Kidney (tissue), 14 donors: ENCODE results near the gene FOXD2. TPM values are rescaled to one million over a fixed set of nuclear protein-coding genes. Genes with fewer than 3 reads are reported as not detected.

Experiments
- DNase-seq, 5 donors: peaks; one replicate each; pipeline ENCODE4 v3.0.0-alpha.2; 2013 to 2020
- FAIRE-seq: peaks from 2 replicates; lab custom pipeline; 2012; peaks lifted over from hg19 to GRCh38; lab: Jason Lieb, UNC
- H3K27ac ChIP-seq, 2 donors: one replicate each; pipeline ENCODE4 v1.7.0; 2013; ENCODE audit warnings: low read depth in 2 of 2, low read length in 2 of 2, inconsistent platforms in 1 of 2
- H3K27me3 ChIP-seq: one replicate; pipeline ENCODE4 v1.7.1; 2013; ENCODE audit warnings: low read length, inconsistent platforms; ENCODE audit not compliant: control insufficient read depth, insufficient read depth
- H3K36me3 ChIP-seq, 3 donors: one replicate each; pipeline versions ENCODE4 v1.7.0 to v1.7.1; 2013; ENCODE audit warnings: low read length in 3 of 3, control low read depth in 1 of 3, inconsistent platforms in 1 of 3; ENCODE audit not compliant: insufficient read depth in 3 of 3, control insufficient read depth in 2 of 3
- H3K4me1 ChIP-seq, 3 donors: one replicate each; pipeline versions ENCODE4 v1.7.0 to v1.7.1; 2013; ENCODE audit warnings: low read length in 3 of 3, inconsistent platforms in 1 of 3, low read depth in 1 of 3; ENCODE audit not compliant: control insufficient read depth in 2 of 3, insufficient read depth in 2 of 3
- H3K4me3 ChIP-seq, 3 donors: one replicate each; pipeline versions ENCODE4 v1.7.0 to v1.8.1; 2013; ENCODE audit warnings: low read length in 3 of 3, control low read depth in 1 of 3, inconsistent platforms in 1 of 3
- H3K9ac ChIP-seq, 3 donors: one replicate each; pipeline versions ENCODE4 v1.7.0 to v1.7.1; 2013; ENCODE audit warnings: low read length in 3 of 3, control low read depth in 1 of 3, inconsistent platforms in 1 of 3
- H3K9me3 ChIP-seq, 3 donors: one replicate each; pipeline versions ENCODE4 v1.7.0 to v1.7.1; 2013; ENCODE audit warnings: low read length in 3 of 3, control low read depth in 1 of 3, inconsistent platforms in 1 of 3; ENCODE audit not compliant: control insufficient read depth in 2 of 3, insufficient read depth in 1 of 3
- intact Hi-C: fragments of 100-400 bp; cut with DNase I; formaldehyde crosslinking; loops from one replicate; pipeline ENCODE4 v1.11.1; 2022
- polyA plus RNA-seq: library from polyadenylated mRNA; stranded (reverse); fragments of 350-450 nt; fragmentation: Illumina TruSeq; extraction: RNeasy Lipid Tissue Mini Kit (QIAGEN cat#74804); gene quantifications from one replicate; pipeline ENCODE4 v1.2.3, GENCODE V29; 2014; ENCODE audit warnings: low read depth, low replicate concordance; ENCODE audit not compliant: insufficient read depth
- total RNA-seq: library from RNA; stranded (reverse); fragmentation: NEBNext Ultra II Directional; extraction: Animal tissue kit (Norgen Biotek cat#: 25700); gene quantifications from one replicate; pipeline ENCODE4 v1.2.1, GENCODE V29; 2021
- TF ChIP-seq, protein P1 (sequence below): IDR thresholded peaks from 3 replicates; pipeline ENCODE4 v1.5.1; 2012; ENCODE audit warnings: mild to moderate bottlenecking, moderate library complexity, borderline replicate concordance; ENCODE audit not compliant: insufficient read depth; ENCODE audit errors: extremely low read depth
- donor health status: control.
- donor health status: control.
- donor health status: control.
- donor health status: control.
- donor health status: control.
- donor health status: DM: yes; HTN: yes; CAD: no.
- donor health status: Normal renal cell carcinoma (clear cell type).

FOXD2 gene
- total and polyA plus RNA-seq, 2 donors from 2014 or later = 0.82 to 2.3 TPM

DNA sequence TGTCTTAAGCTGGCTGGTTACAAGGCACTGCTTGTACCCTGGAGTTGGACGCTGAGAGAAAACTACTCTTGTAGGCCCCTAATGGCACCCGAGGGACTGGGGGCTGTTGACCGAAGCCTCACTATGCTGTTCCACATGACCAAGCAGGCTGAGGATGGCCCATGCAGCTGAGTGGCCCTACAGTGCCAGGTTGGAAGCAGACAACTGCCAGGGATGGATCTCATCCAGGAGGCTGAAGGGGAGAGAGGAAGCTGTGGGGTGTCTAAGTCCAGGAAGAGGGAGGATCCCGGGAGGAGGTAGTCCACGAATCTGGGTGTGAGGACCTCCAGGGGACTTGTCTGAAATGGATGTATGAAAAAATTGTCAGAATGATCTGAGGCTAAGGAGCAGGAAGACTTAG is 45.8 kb downstream of the FOXD2 start:
- H3K4me3 ChIP-seq = no peak overlapping the region
- H3K9me3 ChIP-seq = no peaks in the 10 kb centered on the region
- no peaks in the 10 kb centered on the region for H3K36me3 ChIP-seq
- H3K9ac ChIP-seq = no peak overlapping the region
- H3K4me1 ChIP-seq = no peaks in the 10 kb centered on the region
- TF ChIP-seq, protein P1, sequence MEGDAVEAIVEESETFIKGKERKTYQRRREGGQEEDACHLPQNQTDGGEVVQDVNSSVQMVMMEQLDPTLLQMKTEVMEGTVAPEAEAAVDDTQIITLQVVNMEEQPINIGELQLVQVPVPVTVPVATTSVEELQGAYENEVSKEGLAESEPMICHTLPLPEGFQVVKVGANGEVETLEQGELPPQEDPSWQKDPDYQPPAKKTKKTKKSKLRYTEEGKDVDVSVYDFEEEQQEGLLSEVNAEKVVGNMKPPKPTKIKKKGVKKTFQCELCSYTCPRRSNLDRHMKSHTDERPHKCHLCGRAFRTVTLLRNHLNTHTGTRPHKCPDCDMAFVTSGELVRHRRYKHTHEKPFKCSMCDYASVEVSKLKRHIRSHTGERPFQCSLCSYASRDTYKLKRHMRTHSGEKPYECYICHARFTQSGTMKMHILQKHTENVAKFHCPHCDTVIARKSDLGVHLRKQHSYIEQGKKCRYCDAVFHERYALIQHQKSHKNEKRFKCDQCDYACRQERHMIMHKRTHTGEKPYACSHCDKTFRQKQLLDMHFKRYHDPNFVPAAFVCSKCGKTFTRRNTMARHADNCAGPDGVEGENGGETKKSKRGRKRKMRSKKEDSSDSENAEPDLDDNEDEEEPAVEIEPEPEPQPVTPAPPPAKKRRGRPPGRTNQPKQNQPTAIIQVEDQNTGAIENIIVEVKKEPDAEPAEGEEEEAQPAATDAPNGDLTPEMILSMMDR = no peak
- H3K27ac ChIP-seq = no peak overlapping the region
- FAIRE-seq (no peak), DNase-seq (peak in 1 of 5 donors; percentile 19)
- no peaks in the 10 kb centered on the region for H3K27me3 ChIP-seq
- intact Hi-C loops = no loop called here

- no peak overlapping the region for H3K9ac ChIP-seq
- TF ChIP-seq, protein P1 = no peak
- no peaks in the 10 kb centered on the region for H3K9me3 ChIP-seq
- FAIRE-seq (no peak), DNase-seq (peak in 1 of 5 donors; percentile 4)
- H3K27me3 ChIP-seq = no peaks in the 10 kb centered on the region
- H3K4me3 ChIP-seq = no peak overlapping the region
- H3K27ac ChIP-seq = no peak overlapping the region
- no peaks in the 10 kb centered on the region for H3K36me3 ChIP-seq
- no peaks in the 10 kb centered on the region for H3K4me1 ChIP-seq
- intact Hi-C loops = no loop called here
Observed at GRCh38 chr1:47485817-47486216, 48.0 kb downstream of the FOXD2 start.

DNA sequence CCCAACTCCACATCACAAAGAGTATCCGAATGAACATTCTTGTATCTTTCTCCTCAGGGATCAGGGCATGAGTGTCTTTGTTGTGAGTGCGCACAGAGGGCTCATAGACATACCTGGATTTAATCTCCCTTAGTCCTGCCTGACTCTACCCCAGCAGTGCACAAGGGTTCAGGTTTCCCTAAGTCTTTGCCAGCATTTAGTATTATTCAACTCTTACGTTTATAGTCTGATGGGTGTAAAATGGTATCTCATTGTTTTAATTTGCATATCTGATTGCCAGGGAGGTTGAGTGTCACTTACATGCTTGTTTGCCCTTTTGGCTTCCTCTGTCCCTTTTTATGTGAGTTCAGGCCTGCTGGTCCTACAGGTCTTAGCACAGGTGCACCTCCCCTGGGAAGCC is 49.5 kb downstream of the FOXD2 start:
- H3K9ac ChIP-seq = no peak overlapping the region
- no peak overlapping the region for H3K4me3 ChIP-seq
- intact Hi-C loops = no loop called here
- H3K27me3 ChIP-seq = no peaks in the 10 kb centered on the region
- no peaks in the 10 kb centered on the region for H3K9me3 ChIP-seq
- FAIRE-seq (no peak), DNase-seq (peak in 1 of 5 donors; percentile 4)
- TF ChIP-seq, protein P1 = no peak
- no peaks in the 10 kb centered on the region for H3K4me1 ChIP-seq
- H3K36me3 ChIP-seq = no peaks in the 10 kb centered on the region
- H3K27ac ChIP-seq = no peak overlapping the region

DNA sequence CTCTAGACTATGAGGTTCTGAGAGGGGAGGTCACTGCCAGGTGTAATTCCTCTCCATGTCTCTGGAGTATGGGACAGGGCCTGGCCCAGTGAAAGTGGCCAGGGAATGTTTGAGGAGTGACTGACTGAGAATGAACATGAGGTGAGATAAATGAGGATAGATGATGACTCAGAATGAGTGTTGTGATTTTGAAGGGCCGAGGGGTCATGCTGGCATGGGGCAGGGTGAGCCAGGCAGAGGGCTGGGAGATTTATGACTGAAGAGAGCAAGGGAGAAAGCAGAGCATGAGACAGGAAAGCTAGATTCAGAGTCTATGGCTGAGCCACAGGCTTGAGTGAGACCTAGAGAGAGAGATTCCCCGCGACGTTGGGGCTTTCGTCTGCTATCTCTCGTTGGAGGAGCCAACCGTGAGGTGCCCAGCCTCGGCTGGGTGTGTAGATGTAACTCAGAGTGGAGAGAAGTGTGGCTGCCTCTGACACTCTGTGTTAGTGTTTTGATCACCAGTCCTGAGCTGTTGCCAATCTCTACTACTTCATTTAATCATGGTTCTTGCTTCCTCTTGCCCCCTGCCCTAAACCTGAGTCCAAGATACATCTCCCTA is 50.1 kb downstream of the FOXD2 start:
- no peaks in the 10 kb centered on the region for H3K27me3 ChIP-seq
- H3K9ac ChIP-seq = no peak overlapping the region
- H3K9me3 ChIP-seq = no peaks in the 10 kb centered on the region
- no peak overlapping the region for H3K4me3 ChIP-seq
- H3K36me3 ChIP-seq = no peaks in the 10 kb centered on the region
- H3K27ac ChIP-seq = no peak overlapping the region
- TF ChIP-seq, protein P1 = no peak
- H3K4me1 ChIP-seq = no peaks in the 10 kb centered on the region
- DNase-seq (peak in 1 of 5 donors; percentile 11), FAIRE-seq (no peak)
- intact Hi-C loops = no loop called here
